DOHH2 (cell line): ENCODE results near the gene DERL2.

Experiments used
- H3F3A ChIP-seq: fragments of 200-600 bp; sonication (generic), shearing (Covaris generic); 2 replicates; pipeline ENCODE4 v1.6.0; 2016; ENCODE audit warnings: antibody characterized with exemption, mild to moderate bottlenecking; ENCODE audit not compliant: control insufficient read depth, insufficient read depth
- H3K27ac ChIP-seq: fragments of 200-600 bp; sonication (generic); 2 replicates; pipeline ENCODE4 v1.5.1; 2014; ENCODE audit warnings: low read depth, mild to moderate bottlenecking, low read length, moderate library complexity
- H3K27me3 ChIP-seq: fragments of 200-600 bp; sonication (generic); 2 replicates; pipeline ENCODE4 v1.6.1; 2014; ENCODE audit warnings: mild to moderate bottlenecking, low read length, mixed read lengths; ENCODE audit not compliant: control insufficient read depth
- H3K36me3 ChIP-seq: fragments of 200-600 bp; sonication (generic); 2 replicates; pipeline ENCODE4 v1.6.1; 2014; ENCODE audit warnings: mild to moderate bottlenecking, low read length, moderate library complexity, mixed read lengths; ENCODE audit not compliant: control insufficient read depth
- H3K4me1 ChIP-seq: fragments of 200-600 bp; sonication (generic); 2 replicates; pipeline ENCODE4 v1.6.1; 2014; ENCODE audit warnings: mild to moderate bottlenecking, low read length, mixed read lengths; ENCODE audit not compliant: control insufficient read depth
- H3K4me2 ChIP-seq: fragments of 200-600 bp; sonication (generic); 2 replicates; pipeline ENCODE4 v1.6.0; 2014; ENCODE audit warnings: mild to moderate bottlenecking, low read length, moderate library complexity
- H3K4me3 ChIP-seq: fragments of 200-600 bp; sonication (generic); 2 replicates; pipeline ENCODE4 v1.5.1; 2014; ENCODE audit warnings: mild to moderate bottlenecking, low read length, mixed read lengths
- H3K79me2 ChIP-seq: fragments of 200-600 bp; sonication (generic); 2 replicates; pipeline ENCODE4 v1.6.1; 2014; ENCODE audit warnings: mild to moderate bottlenecking, low read length, mixed read lengths; ENCODE audit not compliant: control insufficient read depth
- H3K9me2 ChIP-seq: fragments of 200-600 bp; sonication (generic); replicated peaks from 2 replicates; pipeline ENCODE4 v1.6.1; 2014; ENCODE audit warnings: mild to moderate bottlenecking, low read length, mixed read lengths; ENCODE audit not compliant: control insufficient read depth
- H3K9me3 ChIP-seq: fragments of 200-600 bp; sonication (generic); 2 replicates; pipeline ENCODE4 v1.6.1; 2014; ENCODE audit warnings: antibody characterized with exemption, low read length, mixed read lengths; ENCODE audit not compliant: control insufficient read depth, insufficient read depth
- H4K20me1 ChIP-seq: fragments of 200-600 bp; sonication (generic); 2 replicates; pipeline ENCODE4 v1.6.0; 2014; ENCODE audit warnings: low read depth, mild to moderate bottlenecking, antibody characterized with exemption, low read length, moderate library complexity; ENCODE audit not compliant: control insufficient read depth, insufficient read depth
- EZH2phosphoT487 ChIP-seq: fragments of 200-600 bp; sonication (generic); IDR thresholded peaks from 2 replicates; pipeline ENCODE4 v1.6.1; 2017; ENCODE audit warnings: borderline replicate concordance, mild to moderate bottlenecking, antibody characterized with exemption, low read length, moderate library complexity, mixed read lengths
- TF ChIP-seq, protein P1 (sequence below): fragments of 200-600 bp; sonication (generic); IDR thresholded peaks from one replicate; pipeline ENCODE4 v1.5.1; 2014; ENCODE audit warnings: antibody characterized with exemption, mild to moderate bottlenecking, low read depth, low read length; ENCODE audit not compliant: poor library complexity, severe bottlenecking

DERL2 gene

DNA sequence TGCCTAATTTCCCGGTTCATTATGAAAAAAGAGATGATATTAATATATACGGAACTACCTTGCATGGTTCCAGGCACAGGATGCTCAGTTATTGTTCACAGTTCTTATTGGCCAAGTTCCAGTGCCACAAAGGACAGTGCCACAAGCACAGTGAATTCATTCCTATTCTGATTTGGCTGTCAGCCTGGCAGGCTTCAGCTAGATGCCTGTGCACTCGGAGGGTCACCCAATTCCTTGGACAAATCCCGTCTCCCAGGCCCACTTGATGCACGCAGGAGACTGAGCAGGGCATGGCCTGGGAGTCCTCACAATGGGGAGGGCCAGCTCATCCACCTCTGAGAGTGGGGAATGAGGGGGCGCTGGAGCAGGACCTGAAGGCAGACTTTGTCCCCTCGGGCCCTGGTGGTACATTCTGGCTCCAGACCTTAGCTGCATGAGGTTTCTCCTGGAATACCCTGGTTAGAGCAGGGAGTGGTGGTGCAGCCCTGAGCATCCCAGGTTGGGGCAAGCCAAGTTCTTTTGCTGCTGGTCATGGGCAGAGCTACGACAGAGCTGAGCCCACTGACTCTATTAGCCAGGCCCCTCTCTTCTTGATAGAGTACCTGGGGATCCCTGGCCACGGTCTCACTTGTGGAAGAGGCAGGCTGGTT, 41.7 kb upstream of the DERL2 start:
- no peaks in the 10 kb centered on the region for H3K9me2 ChIP-seq
- H3K27ac ChIP-seq = no peak overlapping the region
- H3K36me3 ChIP-seq = no peaks in the 10 kb centered on the region
- TF ChIP-seq, protein P1, sequence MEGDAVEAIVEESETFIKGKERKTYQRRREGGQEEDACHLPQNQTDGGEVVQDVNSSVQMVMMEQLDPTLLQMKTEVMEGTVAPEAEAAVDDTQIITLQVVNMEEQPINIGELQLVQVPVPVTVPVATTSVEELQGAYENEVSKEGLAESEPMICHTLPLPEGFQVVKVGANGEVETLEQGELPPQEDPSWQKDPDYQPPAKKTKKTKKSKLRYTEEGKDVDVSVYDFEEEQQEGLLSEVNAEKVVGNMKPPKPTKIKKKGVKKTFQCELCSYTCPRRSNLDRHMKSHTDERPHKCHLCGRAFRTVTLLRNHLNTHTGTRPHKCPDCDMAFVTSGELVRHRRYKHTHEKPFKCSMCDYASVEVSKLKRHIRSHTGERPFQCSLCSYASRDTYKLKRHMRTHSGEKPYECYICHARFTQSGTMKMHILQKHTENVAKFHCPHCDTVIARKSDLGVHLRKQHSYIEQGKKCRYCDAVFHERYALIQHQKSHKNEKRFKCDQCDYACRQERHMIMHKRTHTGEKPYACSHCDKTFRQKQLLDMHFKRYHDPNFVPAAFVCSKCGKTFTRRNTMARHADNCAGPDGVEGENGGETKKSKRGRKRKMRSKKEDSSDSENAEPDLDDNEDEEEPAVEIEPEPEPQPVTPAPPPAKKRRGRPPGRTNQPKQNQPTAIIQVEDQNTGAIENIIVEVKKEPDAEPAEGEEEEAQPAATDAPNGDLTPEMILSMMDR = no peak
- no peak for TF ChIP-seq EZH2phosphoT487
- no peaks in the 10 kb centered on the region for H3F3A ChIP-seq
- H3K27me3 ChIP-seq = no peaks in the 10 kb centered on the region
- no peaks in the 10 kb centered on the region for H4K20me1 ChIP-seq
- H3K4me3 ChIP-seq = no peak overlapping the region
- H3K4me1 ChIP-seq = no peaks in the 10 kb centered on the region
- H3K9me3 ChIP-seq = no peaks in the 10 kb centered on the region
- H3K4me2 ChIP-seq = no peak overlapping the region
- H3K79me2 ChIP-seq = no peaks in the 10 kb centered on the region

DNA sequence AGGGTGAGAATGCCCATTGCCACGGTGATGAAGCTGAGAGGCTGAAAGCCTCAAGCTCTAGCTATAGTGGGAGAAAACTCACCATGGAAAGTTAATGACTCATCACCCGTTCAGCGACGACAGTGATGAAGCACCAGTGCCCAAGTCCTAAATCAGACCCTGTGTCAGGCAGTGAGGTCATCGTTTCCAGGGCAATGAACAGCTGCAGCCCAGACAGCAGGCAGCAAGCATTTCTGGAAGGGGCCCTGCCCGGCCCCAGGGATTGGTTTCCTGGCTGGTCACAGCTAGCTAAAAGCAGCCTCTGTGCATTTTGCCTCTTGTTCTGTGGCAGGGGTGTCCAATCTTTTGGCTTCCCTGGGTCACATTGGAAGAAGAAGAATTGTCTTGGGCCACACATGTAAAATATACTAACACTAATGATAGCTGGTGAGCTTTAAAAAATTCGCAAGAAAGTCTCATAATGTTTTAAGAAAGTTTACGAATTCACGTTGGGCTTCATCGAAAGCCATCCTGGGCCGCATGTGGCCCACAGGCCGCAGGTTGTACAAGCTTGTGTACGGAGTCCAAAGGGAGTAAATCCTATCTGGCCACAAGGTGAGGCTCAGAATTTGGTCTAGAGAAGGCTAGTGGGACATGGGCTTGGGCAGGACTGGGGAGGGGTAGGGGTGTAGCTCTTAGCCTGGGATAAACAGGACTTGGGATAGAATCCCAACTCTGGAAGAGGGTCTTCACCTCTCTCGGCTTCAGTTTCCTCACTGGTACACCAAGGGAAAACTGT, 41.0 kb upstream of the DERL2 start:
- Histone ChIP-seq H3K4me2 (no peak overlapping the region), H3K27ac (no peak overlapping the region)
- TF ChIP-seq EZH2phosphoT487 = no peak
- TF ChIP-seq, protein P1 = no peak

DNA sequence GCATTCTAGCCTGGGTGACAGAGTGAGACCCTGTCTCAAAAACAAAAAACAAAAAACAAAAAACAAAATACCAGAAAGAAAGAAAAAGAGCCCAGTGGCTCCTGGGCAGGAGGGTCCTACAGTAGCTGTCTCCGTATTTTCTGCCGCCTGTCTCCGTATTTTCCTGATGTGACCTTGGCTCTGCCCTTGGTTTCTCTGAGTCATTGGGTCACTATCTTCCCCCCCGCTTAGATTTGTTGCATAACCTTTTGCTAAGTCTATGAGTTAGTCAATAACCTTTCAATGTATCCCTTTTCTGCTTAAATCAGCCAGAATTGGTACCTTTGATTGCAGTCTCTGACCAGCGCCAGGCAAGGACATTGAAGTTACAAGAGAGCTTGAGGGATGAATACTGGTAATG, 37.3 kb upstream of the DERL2 start:
- Histone ChIP-seq H3K9me2 (no peaks in the 10 kb centered on the region), H3K4me1 (no peaks in the 10 kb centered on the region), H3K27me3 (no peaks in the 10 kb centered on the region), H3K9me3 (no peaks in the 10 kb centered on the region), H3K27ac (no peak overlapping the region), H4K20me1 (no peaks in the 10 kb centered on the region), H3K36me3 (no peaks in the 10 kb centered on the region), H3K4me3 (no peak overlapping the region), H3F3A (no peaks in the 10 kb centered on the region), H3K79me2 (no peaks in the 10 kb centered on the region), H3K4me2 (no peak overlapping the region)
- TF ChIP-seq EZH2phosphoT487 = no peak
- TF ChIP-seq, protein P1 = no peak

More for the DNA sequence above, 41.0 kb upstream of the DERL2 start:
- Histone ChIP-seq H3K4me3 (no peak overlapping the region), H3K79me2 (no peaks in the 10 kb centered on the region), H3K4me1 (no peaks in the 10 kb centered on the region), H3K36me3 (no peaks in the 10 kb centered on the region), H4K20me1 (no peaks in the 10 kb centered on the region), H3K27me3 (no peaks in the 10 kb centered on the region), H3K9me2 (no peaks in the 10 kb centered on the region), H3K9me3 (no peaks in the 10 kb centered on the region), H3F3A (no peaks in the 10 kb centered on the region)
